Hepatic stellate cell (primary cell): Measurements from ENCODE around the gene PPM1E.
"Not testable (repeated sequence)": the region's sequence is repeated elsewhere in the genome, so short reads cannot be mapped to it uniquely, and the experiment has no call there.

Experiments
- DNase-seq: peaks from one replicate; pipeline ENCODE4 v3.0.0; 2011; ENCODE audit warnings: low spot score

Gene PPM1E

GRCh38 chr17:58840820-58841612 lies 85.4 kb downstream of the PPM1E start:
- no peak for DNase-seq

- DNase-seq: not testable (repeated sequence)
Observed at GRCh38 chr17:58846413-58846812, 90.8 kb downstream of the PPM1E start.

DNA sequence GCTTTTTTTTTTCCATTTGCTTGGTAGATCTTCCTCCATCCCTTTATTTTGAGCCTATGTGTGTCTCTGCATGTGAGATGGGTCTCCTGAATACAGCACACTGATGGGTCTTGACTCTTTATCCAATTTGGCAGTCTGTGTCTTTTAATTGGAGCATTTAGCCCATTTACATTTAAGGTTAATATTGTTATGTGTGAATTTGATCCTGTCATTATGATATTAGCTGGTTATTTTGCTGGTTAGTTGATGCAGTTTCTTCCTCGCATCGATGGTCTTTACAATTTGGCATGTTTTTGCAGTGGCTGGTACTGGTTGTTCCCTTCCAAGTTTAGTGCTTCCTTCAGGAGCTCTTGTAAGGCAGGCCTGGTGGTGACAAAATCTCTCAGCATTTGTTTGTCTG lies 94.5 kb downstream of the PPM1E start:
- not testable (repeated sequence) for DNase-seq

DNA sequence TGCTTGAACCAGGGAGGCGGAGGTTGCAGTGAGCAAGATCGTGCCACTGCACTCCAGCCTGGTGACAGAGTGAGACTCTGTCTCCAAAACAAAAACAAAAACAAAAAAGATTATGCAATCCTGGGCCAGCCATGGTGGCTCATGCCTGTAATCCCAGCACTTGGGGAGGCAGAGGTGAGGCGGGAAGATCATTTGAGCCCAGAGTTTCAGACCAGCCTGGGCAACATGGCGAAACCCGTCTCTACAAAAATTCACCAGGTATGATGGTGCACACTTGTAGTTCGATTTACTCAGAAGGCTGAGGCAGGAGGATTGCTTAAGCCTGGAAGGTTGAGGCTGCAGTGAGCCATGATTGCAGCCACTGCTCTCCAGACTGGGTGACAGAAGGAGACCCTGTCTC lies 109.6 kb downstream of the PPM1E start:
- no peak for DNase-seq

GRCh38 chr17:58870747-58871146 lies 115.1 kb downstream of the PPM1E start:
- no peak for DNase-seq

DNA sequence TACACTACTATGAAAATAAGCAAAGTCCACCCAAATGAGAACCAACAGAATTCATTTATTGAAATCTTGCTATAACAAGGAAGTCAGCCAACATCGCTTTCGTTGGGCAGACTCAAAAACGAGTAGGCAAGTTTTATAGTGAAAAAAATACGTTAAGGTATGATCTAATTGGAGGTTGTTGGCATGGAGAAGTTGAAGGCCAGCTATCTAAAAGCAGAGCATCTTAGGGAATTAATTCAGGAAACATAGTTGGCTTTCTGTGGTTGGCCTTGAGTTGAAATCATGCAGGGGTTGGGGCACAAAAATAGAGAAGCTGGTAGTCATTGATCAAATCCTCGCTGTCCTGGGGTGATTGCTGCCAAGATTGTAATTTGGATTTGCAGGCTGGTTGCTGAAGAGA lies 118.3 kb downstream of the PPM1E start:
- no peak for DNase-seq

- DNase-seq: no peak
Observed at GRCh38 chr17:58875261-58875660, 119.6 kb downstream of the PPM1E start.

DNA sequence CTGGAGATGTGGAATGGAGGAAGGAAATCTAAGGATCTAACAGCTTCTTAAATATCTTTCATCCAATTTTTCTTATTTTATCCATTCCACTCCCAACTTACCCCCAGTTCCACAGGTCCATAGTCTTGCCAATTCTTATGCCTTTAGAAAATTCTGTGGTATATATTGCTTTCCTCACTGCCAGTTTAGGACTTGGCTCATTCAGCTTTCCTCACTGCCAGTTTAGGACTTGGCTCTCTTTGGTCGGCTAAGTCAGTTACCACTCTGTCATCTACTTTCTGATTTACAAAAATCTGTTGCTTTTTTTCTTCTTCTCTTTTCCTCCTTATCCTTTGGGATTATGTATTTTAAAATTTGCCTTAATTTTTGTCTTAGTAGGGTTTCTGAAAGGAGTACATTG lies 128.5 kb downstream of the PPM1E start:
- no peak for DNase-seq

- no peak for DNase-seq
Observed at GRCh38 chr17:58886514-58886913, 130.9 kb downstream of the PPM1E start.

DNA sequence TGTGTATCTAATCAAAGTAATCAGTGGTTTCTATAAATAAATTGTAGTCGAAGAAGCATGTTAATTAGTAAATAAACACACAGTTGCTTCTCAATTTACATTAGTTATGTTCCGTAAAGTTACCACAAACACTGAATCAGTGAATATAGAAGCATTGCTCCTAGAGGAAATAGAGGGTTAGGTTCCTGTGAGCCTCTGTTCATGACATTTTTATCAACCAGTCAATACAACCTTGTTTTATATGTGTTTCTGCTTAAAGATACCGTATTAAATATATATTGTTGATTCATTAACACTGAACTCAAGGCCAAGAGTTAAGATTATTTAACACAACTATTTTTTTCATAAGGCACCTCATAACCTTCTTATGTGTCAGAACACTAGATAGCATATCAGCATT lies 134.3 kb downstream of the PPM1E start:
- no peak for DNase-seq

- no peak for DNase-seq
Observed at GRCh38 chr17:58899191-58899590, 143.5 kb downstream of the PPM1E start.

DNA sequence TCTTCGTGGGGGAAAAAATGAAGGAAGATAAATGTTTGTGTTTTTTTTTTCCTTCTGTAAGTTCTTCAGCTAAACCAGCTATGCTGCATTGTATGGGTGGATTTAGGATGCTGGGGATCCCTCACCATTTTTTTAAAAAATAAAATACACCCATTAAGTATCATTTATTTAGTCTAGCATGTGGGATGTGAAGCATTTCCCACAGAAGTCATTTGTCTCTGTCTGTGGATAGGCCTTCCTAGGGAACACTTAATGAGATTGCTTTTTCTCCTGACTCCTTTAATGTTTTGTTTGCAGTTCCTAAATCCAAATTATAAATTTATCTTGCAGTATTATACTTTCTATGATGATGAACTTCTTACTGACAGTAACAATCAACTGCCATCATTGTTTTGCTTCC lies 146.7 kb downstream of the PPM1E start:
- no peak for DNase-seq

GRCh38 chr17:58911741-58912343 lies 156.2 kb downstream of the PPM1E start:
- DNase-seq: no peak

DNA sequence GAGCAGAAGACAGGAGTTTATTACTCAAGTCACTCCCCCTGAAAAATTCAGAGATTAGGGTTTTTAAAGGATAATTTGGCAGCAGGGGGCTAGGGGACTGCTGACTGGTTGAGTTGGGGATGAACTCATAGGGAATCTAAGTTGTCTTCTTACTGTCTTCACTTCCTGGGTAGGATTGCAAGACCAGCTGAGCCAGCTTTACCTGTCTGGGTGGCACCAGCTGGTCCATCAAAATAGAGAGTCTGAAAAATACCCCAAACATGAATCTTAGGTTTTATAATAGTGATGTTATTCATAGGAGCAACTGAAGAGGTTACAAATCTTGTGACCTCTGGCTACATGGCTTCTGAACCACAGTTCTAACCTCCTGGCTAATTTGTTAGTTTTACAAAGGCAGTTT lies 157.9 kb downstream of the PPM1E start:
- no peak for DNase-seq

- DNase-seq: no peak
Observed at GRCh38 chr17:58913971-58914769, 158.5 kb downstream of the PPM1E start.

GRCh38 chr17:58917228-58917627 lies 161.6 kb downstream of the PPM1E start:
- no peak for DNase-seq

DNA sequence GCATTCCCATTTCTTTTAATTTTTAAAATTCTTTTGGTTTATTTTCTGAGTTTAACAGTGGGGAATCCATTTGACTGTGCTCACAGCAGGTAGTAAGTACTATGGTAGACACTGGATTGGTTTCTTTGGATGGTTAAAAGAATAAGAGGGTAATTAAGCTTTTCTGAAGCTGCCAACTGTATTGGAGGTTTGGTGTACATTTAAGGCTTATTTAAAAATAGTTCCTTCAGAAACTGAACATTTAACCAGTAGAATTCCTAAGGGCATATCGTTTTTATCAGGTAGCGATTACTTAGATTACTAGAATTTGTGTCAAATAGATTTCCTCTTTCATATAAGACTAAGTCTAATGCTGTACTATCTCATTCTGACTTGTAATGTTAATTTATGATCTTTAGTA lies 162.4 kb downstream of the PPM1E start:
- DNase-seq: no peak

DNA sequence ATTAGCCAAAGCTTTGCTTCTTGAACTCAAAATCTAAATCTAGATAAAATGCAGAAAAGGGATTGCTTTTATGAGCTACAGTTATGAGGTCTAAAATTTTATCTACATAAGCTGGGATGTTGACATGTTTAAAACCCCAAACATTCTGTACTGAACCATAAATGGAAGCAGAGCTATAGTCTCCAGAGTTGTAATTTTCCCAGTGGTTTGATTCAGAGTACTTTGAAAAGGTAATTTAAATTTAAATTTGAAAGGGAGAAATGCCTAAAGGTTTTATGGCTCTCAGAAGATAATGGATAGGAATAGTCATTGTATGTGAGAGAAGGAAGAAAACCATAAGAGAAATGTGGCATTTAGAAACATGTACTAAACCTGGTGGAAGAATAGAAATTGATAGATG lies 163.2 kb downstream of the PPM1E start:
- no peak for DNase-seq

DNA sequence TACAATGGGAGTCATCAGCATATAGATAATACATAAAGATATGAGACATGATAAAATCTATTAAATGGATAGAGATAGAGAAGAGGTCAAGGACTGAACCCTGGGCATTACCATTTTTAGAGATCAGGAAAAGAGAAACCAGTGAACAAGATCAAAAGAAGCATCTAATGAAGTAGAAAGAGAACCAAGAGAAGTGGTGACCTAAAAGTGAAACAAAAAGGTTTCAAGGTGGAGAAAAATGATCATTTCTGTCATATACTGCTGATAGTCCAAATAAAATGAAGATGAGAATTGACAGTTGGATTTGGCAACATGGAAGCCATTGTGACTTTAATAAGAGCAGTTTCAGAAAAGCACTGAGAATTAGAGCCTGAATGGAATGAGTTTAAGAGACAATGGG lies 165.1 kb downstream of the PPM1E start:
- DNase-seq: no peak

GRCh38 chr17:58932956-58933355 lies 177.3 kb downstream of the PPM1E start:
- no peak for DNase-seq

GRCh38 chr17:58936295-58936694 lies 180.6 kb downstream of the PPM1E start:
- DNase-seq: no peak

GRCh38 chr17:58944166-58944565 lies 188.5 kb downstream of the PPM1E start:
- no peak for DNase-seq

DNA sequence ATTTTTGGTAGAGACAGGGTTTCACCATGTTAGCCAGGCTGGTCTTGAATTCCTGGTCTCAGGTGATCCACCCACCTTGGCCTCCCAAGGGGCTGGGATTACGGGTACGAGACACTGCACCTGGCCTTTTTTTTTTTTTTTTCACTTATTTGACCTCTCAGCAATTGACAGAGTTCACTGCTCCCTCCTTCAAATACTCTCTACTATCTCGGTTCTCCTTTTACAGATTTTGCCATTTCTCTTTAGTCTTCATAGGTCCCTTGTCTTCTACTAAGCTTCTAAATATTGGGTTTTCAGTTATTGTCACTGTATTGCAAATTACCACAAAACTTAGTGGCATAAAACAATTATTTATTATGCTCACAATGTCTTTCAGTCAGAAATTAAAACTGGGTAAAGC lies 191.8 kb downstream of the PPM1E start:
- DNase-seq: no peak
